ENCODE data around the gene UVRAG. TPM values are rescaled to one million over a fixed set of nuclear protein-coding genes. Genes with fewer than 3 reads are reported as not detected.

Gene UVRAG
- total RNA-seq, 2 experiments from 2014 or later, result 18.2 to 19.9 TPM

DNA sequence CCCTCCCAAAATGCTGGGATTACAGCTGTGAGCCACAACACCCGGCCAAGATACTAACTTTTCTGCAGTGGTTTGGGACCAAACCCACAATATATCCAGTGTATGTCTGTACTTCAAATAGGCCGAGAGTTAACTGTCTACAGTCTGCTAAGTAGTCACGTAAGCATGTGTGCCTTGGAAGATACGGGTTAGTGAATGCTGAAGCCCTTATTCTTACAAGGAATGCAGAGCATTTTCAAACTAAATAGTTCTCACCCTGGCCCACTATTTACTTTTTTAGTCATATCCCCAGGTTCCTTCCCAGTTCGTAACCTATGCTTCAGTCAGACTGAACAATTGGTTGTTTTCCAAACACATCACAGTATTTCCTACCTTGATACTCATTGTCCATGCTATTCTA lies 215.3 kb downstream of the UVRAG start:
- no peaks in the 10 kb centered on the region for H3K9me3 Mint-ChIP-seq
- peaks cover 7% of the 10 kb centered on the region for H3K36me3 Mint-ChIP-seq (ENCODE audit: low read depth)
- ChIA-PET POLR2A (no interaction called here), CTCF (no interaction called here)
- no peaks in the 10 kb centered on the region for H3K27me3 Mint-ChIP-seq
- H3K4me1 Mint-ChIP-seq, result no peaks in the 10 kb centered on the region
- no peak overlapping the region for H3K27ac Mint-ChIP-seq
- no peak overlapping the region for H3K4me3 Mint-ChIP-seq
- DNase-seq, result no peak

DNA sequence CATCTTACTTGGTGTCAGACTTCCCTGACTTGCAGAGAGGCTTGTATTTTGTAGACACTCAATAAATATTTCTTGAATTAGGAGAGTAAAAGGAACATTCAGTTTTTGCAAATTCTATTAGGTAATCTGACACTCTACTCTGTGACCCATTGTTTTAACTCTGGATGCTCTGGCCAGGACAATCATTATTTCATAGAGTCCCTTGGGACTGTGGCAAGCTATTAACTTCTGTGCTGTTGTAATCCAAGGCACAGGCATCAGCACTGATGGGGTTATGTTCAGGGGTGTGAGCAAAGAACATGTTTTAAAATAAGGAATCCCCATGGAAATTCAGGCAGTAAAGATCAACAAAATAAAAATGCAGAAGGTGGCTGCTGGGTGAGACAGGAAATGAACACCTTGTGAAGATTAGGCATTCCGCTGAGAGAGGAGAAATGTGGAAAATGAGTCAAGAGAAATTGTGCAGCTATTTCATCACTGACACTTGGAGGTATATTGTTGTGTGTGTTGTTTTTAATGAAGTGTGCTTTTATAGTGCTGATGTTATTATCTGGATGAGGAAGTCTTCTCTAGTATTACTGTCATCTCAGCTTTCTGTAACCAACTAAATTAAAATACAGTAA lies 216.1 kb downstream of the UVRAG start:
- Mint-ChIP-seq H3K36me3 (ENCODE audit: low read depth) (peaks cover 9% of the 10 kb centered on the region), H3K9me3 (no peaks in the 10 kb centered on the region), H3K27me3 (no peaks in the 10 kb centered on the region), H3K4me3 (no peak overlapping the region), H3K27ac (no peak overlapping the region), H3K4me1 (no peaks in the 10 kb centered on the region)
- DNase-seq, result no peak
- ChIA-PET CTCF (no interaction called here), POLR2A (interaction anchor here (0.5 kb wide), 1 partner anchor 144 kb away, joined by 3 read pairs; no protein-coding TSS in a partner anchor)

DNA sequence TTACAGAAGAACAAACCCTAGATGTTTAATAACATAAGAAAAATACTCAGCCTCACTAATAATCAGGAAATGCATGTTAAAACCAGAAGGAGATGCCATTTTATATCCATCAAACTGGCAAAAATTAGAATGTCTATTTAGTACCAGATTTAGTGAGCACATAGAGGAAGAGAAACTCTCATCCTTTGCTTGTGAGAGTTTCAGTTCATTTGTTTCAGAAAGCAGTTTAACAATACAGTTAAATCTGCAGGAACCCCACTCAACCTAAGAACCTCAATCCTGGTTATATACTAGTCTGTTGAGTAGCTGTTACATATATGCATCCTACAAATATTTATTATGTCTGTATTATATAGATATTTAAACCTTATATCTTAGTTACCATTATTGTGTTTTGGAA lies 218.7 kb downstream of the UVRAG start:
- Mint-ChIP-seq H3K4me1 (no peaks in the 10 kb centered on the region), H3K9me3 (no peaks in the 10 kb centered on the region), H3K36me3 (ENCODE audit: low read depth) (peaks cover 6% of the 10 kb centered on the region), H3K27ac (no peak overlapping the region), H3K27me3 (no peaks in the 10 kb centered on the region), H3K4me3 (no peak overlapping the region)
- ChIA-PET POLR2A (interaction anchor here (1.1 kb wide), 1 partner anchor 72 kb away, joined by 3 read pairs; no protein-coding TSS in a partner anchor), CTCF (interaction anchor here (1.6 kb wide), 1 partner anchor 118 kb away, joined by 4 read pairs; no protein-coding TSS in a partner anchor)
- DNase-seq, result no peak

DNA sequence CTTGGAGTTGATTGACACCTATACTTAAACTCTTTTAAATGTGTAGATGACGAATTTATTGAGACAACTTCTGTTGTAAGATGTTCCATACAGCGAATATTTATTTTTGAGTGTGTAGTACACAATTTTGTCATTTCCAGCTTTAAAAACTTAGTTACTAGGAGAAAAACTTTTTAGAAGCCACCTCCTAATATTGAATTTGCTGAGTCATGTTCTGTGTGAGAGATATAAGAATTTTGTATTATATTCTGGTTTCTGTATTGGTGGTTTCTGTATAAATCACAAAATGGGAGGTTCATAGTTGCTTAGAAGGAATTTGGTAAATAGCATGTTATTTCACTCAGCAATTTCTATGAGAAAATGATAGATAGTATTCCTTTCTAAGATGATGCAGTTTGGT lies 220.0 kb downstream of the UVRAG start:
- Mint-ChIP-seq H3K27ac (no peak overlapping the region), H3K9me3 (no peaks in the 10 kb centered on the region), H3K36me3 (ENCODE audit: low read depth) (peaks cover 6% of the 10 kb centered on the region), H3K27me3 (no peaks in the 10 kb centered on the region), H3K4me1 (no peaks in the 10 kb centered on the region), H3K4me3 (no peak overlapping the region)
- POLR2A ChIA-PET, result no interaction called here
- CTCF ChIA-PET, result interaction anchor here (1.6 kb wide), 1 partner anchor 117 kb away, joined by 4 read pairs; no protein-coding TSS in a partner anchor
- no peak for DNase-seq

DNA sequence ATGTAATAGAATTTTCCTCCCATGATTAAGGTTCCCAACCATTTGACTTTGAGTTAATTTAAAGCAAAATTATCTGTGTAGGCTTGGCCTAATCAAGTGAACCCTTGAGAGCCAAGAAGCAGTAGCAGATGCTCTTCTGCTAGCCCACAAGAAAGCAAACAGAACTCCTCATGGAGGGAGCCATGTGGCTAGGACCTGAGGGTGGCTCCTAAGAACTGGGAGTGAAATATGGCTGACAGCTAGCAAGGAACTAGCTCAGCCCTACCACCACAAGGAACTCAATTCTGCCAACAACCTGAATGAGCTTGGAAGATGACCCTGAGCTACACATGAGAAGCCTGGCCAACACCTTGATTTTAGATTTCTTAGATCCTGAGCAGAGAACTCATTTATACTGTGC lies 223.6 kb downstream of the UVRAG start:
- Mint-ChIP-seq H3K27me3 (no peaks in the 10 kb centered on the region), H3K27ac (no peak overlapping the region), H3K36me3 (ENCODE audit: low read depth) (peaks cover 6% of the 10 kb centered on the region), H3K9me3 (no peaks in the 10 kb centered on the region), H3K4me3 (no peak overlapping the region), H3K4me1 (no peaks in the 10 kb centered on the region)
- POLR2A ChIA-PET, result no interaction called here
- CTCF ChIA-PET, result no interaction called here
- no peak for DNase-seq

DNA sequence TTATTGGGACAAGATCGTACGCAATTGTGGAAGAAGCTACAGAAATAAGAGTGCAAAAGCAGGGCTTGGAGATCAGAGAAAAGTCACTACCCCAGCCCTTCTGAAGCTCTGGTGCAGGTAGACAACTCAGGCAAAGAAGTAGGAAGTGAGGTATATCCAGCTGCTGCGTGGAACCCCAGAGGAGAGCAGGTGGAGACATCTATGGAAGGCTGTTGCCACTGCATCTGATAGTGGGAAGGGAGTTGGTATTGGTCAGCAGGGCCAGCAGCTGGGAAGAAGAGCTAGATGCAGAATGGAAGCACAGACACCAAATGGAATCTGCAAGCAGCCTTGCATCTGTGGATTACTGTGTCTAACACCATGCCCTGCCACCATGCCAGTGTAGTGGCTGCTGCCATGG lies 226.2 kb downstream of the UVRAG start:
- Mint-ChIP-seq H3K27ac (no peak overlapping the region), H3K9me3 (no peaks in the 10 kb centered on the region), H3K4me1 (no peaks in the 10 kb centered on the region), H3K36me3 (ENCODE audit: low read depth) (peaks cover 4% of the 10 kb centered on the region), H3K27me3 (no peaks in the 10 kb centered on the region), H3K4me3 (no peak overlapping the region)
- DNase-seq, result no peak
- CTCF ChIA-PET, result no interaction called here
- POLR2A ChIA-PET, result no interaction called here

DNA sequence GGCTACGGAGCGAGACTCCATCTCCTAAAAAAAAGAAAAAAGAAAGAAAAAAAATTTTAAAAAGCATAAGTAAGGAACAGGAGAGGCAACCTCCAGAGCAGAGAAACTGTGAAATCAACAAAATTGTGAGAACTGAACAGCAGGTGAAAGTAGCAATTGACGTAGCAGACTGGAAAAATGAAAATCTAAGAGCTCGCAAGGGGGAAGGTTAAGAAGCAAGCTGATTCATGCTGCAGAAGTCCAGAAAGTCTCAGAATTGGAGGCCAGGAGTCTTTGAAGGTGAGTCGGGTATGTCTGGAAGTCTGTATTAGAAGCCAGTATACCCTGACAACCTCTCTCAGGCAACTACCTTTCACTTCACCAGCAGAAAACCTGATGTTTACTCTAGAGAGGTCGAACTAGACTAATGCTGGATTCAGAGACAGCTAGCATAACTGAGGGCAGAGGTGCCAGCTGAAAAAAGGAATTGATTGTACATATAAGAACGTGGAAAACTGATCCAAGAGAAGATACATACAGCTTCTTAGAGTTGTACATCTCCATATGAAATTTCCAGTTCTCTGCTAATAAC lies 229.8 kb downstream of the UVRAG start:
- H3K27me3 Mint-ChIP-seq, result no peaks in the 10 kb centered on the region
- H3K36me3 Mint-ChIP-seq (ENCODE audit: low read depth), result peaks cover 33% of the 10 kb centered on the region
- H3K9me3 Mint-ChIP-seq, result peaks cover 25% of the 10 kb centered on the region
- H3K27ac Mint-ChIP-seq, result no peak overlapping the region
- POLR2A ChIA-PET, result no interaction called here
- no peaks in the 10 kb centered on the region for H3K4me1 Mint-ChIP-seq
- DNase-seq, result no peak
- CTCF ChIA-PET, result no interaction called here
- no peak overlapping the region for H3K4me3 Mint-ChIP-seq

DNA sequence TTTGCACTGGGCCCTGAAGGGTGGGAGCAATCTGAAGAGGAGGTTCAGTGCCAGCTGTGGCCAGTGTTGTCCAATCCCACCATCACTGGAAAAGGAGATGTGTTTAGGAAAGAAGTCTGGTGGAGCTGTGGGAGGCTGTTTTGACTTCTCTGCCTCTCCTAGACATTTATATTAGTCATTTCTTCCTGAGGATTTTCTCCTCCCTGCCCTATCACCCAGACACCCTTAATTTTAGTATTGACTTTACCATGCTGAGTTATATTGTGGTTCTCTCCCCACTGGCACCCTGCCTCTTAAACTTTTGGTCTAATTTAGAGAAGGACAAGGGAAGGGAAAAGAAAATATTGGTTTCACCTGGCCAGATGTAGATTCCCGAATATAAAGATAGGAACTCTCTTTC lies 232.2 kb downstream of the UVRAG start:
- Mint-ChIP-seq H3K4me3 (no peak overlapping the region), H3K36me3 (ENCODE audit: low read depth) (peaks cover 37% of the 10 kb centered on the region), H3K27ac (no peak overlapping the region), H3K27me3 (no peaks in the 10 kb centered on the region), H3K4me1 (no peaks in the 10 kb centered on the region), H3K9me3 (peaks cover 28% of the 10 kb centered on the region)
- ChIA-PET POLR2A (no interaction called here), CTCF (no interaction called here)
- DNase-seq, result no peak

DNA sequence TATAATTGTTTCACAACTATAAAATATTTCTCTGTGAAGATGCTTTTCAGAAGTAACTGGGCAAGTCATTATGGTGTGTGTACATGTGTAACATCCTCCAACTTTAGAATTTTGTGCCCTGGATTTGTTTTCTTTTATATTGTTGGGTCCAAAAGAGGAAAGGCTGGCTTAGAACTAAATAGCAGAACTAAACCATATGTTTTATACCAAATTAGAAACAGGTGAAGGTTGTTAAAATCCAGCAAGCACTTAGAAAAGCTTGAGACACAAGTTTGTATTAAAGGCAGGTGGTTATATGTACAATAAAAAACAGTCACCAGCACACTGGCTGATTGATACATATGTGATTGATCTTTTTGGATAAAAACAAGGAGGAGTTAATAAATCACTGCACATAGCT lies 232.8 kb downstream of the UVRAG start:
- Mint-ChIP-seq H3K36me3 (ENCODE audit: low read depth) (peaks cover 42% of the 10 kb centered on the region), H3K9me3 (peaks cover 31% of the 10 kb centered on the region), H3K27me3 (no peaks in the 10 kb centered on the region), H3K27ac (no peak overlapping the region), H3K4me1 (no peaks in the 10 kb centered on the region), H3K4me3 (no peak overlapping the region)
- DNase-seq, result no peak
- CTCF ChIA-PET, result no interaction called here
- POLR2A ChIA-PET, result no interaction called here

DNA sequence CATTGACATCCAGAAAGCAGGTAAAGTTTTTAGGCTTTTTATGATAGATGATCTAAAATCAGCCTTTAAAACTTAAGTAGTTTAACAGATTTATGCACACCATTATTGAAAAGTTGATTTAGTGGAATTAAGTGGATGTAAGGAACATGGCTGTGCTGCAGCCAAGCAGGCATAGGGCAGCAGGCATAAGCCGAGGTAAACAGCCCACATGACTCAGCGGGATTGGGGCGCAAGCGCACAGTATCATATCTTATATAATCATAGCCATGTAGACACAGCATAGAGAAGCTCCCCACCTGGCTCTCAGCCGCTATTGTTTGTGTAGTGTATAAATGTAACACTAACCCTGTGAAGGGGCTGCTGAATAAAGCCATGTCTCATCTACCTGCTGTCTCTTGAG lies 233.8 kb downstream of the UVRAG start:
- Mint-ChIP-seq H3K4me1 (no peaks in the 10 kb centered on the region), H3K4me3 (no peak overlapping the region), H3K27ac (no peak overlapping the region), H3K27me3 (no peaks in the 10 kb centered on the region), H3K36me3 (ENCODE audit: low read depth) (peaks cover 46% of the 10 kb centered on the region), H3K9me3 (peaks cover 31% of the 10 kb centered on the region)
- CTCF ChIA-PET, result no interaction called here
- DNase-seq, result peak; percentile 17
- POLR2A ChIA-PET, result no interaction called here

DNA sequence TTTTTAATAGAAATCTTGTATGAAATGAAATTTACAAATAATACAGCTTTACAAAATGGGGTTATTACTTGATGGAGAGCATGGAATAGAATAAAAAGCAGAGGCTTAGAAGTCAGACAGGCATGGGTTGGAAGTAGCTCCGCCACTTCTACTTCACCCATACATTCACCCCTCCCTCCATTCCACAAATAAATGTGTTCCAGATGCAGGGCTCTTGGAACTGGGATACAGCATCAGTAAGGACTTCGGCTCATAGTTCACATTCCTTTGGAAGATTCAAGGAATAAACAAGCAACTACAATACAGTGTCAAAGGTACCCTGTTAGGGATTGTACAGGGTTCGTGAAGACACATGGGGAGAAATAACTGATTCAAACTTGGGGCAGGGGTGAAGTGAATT lies 234.5 kb downstream of the UVRAG start:
- ChIA-PET CTCF (no interaction called here), POLR2A (no interaction called here)
- H3K4me1 Mint-ChIP-seq, result no peaks in the 10 kb centered on the region
- peaks cover 31% of the 10 kb centered on the region for H3K9me3 Mint-ChIP-seq
- no peak overlapping the region for H3K4me3 Mint-ChIP-seq
- H3K36me3 Mint-ChIP-seq (ENCODE audit: low read depth), result peaks cover 51% of the 10 kb centered on the region
- DNase-seq, result no peak
- no peaks in the 10 kb centered on the region for H3K27me3 Mint-ChIP-seq
- H3K27ac Mint-ChIP-seq, result no peak overlapping the region

DNA sequence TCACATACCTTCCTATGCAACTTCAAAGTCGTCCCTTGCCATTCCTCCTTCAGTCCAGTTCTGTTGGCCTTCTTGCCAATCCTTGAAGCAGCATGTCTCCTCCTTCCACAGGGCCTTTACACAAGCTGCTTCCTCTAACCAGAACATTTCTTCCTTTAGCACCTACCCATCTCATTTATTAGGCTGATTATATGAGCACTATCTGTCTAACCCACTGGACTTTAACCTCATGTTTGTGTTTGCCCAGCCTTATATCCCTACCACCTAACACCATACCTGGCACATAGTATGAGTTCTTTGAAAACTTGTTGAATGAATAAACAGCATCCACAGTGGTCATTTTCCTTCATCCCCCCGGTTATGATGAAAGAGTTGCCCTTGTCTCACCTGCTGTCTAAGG lies 236.9 kb downstream of the UVRAG start:
- Mint-ChIP-seq H3K9me3 (peaks cover 31% of the 10 kb centered on the region), H3K27ac (no peak overlapping the region), H3K4me1 (no peaks in the 10 kb centered on the region), H3K36me3 (ENCODE audit: low read depth) (peaks cover 48% of the 10 kb centered on the region), H3K4me3 (no peak overlapping the region), H3K27me3 (no peaks in the 10 kb centered on the region)
- CTCF ChIA-PET, result no interaction called here
- no peak for DNase-seq
- POLR2A ChIA-PET, result no interaction called here

DNA sequence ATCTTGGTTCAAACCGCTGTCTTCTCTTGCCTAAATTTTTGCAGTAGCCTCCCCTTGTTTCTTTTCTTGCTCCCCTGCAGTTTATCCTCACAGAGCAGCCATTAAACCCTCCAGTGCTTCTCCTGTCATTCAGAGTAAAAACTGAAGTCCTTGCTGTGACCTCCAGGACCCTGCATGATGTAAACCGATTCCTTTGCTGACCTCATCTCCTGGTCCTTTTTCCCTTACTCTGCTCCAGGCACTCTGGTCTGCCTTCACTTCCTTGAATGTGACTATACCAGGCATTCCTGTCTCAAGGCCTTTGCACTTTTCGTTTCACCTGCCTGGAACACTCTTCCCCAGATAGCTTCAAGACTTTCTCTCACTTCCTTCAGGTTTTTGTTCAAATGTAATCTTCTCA lies 239.3 kb downstream of the UVRAG start:
- no peak for DNase-seq
- Mint-ChIP-seq H3K27ac (no peak overlapping the region), H3K36me3 (ENCODE audit: low read depth) (peaks cover 26% of the 10 kb centered on the region), H3K4me1 (no peaks in the 10 kb centered on the region), H3K9me3 (peaks cover 11% of the 10 kb centered on the region), H3K4me3 (no peak overlapping the region), H3K27me3 (no peaks in the 10 kb centered on the region)
- ChIA-PET CTCF (no interaction called here), POLR2A (no interaction called here)

DNA sequence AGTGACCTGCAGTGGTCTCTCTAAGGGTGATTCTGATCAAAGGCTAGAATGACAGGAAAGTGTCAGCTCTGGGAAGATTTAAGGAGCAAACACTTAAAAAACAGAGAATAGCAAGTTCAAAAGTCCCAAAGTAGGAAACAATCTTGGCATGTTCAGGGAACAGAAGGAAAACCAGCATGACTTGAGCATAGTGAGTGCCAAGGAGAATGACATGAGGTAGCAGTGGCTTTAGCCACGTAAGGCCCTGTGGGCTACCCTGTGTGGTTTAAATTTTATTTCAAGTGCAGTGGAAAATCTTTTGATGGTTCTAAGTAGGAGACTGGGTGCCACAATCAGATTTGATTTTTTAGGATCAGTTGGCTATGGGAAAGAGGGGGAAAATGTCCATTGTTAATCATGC lies 241.9 kb downstream of the UVRAG start:
- H3K4me1 Mint-ChIP-seq, result no peaks in the 10 kb centered on the region
- no peak overlapping the region for H3K27ac Mint-ChIP-seq
- H3K4me3 Mint-ChIP-seq, result no peak overlapping the region
- no peak for DNase-seq
- ChIA-PET CTCF (no interaction called here), POLR2A (no interaction called here)
- H3K27me3 Mint-ChIP-seq, result no peaks in the 10 kb centered on the region
- H3K36me3 Mint-ChIP-seq (ENCODE audit: low read depth), result peaks cover 15% of the 10 kb centered on the region
- peaks cover 4% of the 10 kb centered on the region for H3K9me3 Mint-ChIP-seq
